ENCODE measurements around the gene MYL11. TPM values are rescaled to one million over a fixed set of nuclear protein-coding genes. Genes with fewer than 3 reads are reported as not detected.

The MYL11 gene
- total RNA-seq, 1 donor from 2014 or later: 2.0 TPM

GRCh38 chr16:30348929-30349328 is 25.7 kb upstream of the MYL11 start:
- Mint-ChIP-seq H3K4me1 (ENCODE audit: low read depth) (peaks cover 32% of the 10 kb centered on the region), H3K9me3 (no peaks in the 10 kb centered on the region), H3K27ac (peak overlapping the region; percentile 62), H3K27me3 (ENCODE audit: insufficient read depth) (no peaks in the 10 kb centered on the region), H3K36me3 (ENCODE audit: low read depth) (peaks cover 29% of the 10 kb centered on the region), H3K4me3 (no peak overlapping the region)
- DNase-seq (ENCODE audit: low spot score): no peak
- intact Hi-C loops (cut with micrococcal nuclease): no loop called here

DNA sequence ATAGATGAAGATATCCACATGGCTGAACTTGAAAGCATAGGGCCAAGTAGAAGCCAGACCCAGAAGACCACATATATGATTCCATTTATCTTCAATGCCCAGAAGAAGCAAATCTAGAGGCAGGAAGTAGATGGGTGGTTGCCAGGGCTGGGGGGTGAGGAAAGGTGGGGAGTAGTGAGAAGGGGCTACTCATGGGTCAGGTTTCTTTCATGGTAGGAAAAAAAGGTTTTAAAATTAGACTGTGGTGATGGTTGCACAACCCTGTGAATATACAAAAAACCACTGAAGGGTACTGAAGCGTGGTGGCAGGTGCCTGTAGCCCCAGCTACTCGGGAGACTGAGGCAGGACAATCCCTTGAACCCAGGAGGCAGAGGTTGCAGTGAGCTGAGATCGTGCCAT is 24.9 kb upstream of the MYL11 start:
- Mint-ChIP-seq H3K9me3 (no peaks in the 10 kb centered on the region), H3K4me3 (no peak overlapping the region), H3K27ac (peak overlapping the region; percentile 91), H3K27me3 (ENCODE audit: insufficient read depth) (no peaks in the 10 kb centered on the region), H3K36me3 (ENCODE audit: low read depth) (peaks cover 34% of the 10 kb centered on the region), H3K4me1 (ENCODE audit: low read depth) (peaks cover 40% of the 10 kb centered on the region)
- DNase-seq (ENCODE audit: low spot score): no peak
- intact Hi-C loops (cut with micrococcal nuclease): no loop called here

DNA sequence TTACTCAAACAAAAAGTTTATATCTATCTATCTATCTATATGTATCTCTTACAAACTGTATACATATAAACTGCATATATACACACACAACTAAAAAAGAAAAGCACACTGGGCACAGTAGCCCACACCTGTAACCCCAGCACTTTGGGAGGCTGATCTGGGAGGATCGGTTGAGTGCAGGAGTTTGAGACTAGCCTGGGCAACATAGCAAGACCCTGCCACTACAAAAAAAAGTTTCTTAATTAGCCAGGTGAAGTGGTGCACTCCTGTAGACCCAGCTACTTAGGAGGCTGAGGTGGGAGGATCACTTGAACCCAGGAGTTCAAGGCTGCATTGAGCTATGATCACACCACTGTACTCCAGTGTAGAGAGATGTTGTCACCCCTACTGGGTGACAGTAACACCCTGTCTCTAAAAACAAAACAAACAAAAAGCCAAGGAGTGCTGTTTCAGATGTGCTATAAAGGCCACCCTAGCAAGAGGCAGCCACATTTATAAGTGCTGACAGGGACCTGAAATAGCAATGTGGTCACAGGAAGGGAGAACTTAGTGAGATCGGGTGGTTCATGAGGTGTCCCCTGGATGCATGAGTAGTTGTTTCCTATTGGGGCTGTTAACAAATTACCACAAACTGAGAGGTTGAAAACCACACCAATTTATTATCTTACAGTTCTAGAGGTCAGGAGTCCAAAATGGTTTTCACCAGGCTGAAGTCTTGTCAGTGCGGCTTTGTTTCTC is 24.3 kb upstream of the MYL11 start:
- Mint-ChIP-seq H3K4me3 (no peak overlapping the region), H3K27ac (peak overlapping the region; percentile 69), H3K4me1 (ENCODE audit: low read depth) (peaks cover 43% of the 10 kb centered on the region), H3K36me3 (ENCODE audit: low read depth) (peaks cover 37% of the 10 kb centered on the region), H3K9me3 (no peaks in the 10 kb centered on the region), H3K27me3 (ENCODE audit: insufficient read depth) (no peaks in the 10 kb centered on the region)
- intact Hi-C loops (cut with micrococcal nuclease): no loop called here
- no peak for DNase-seq (ENCODE audit: low spot score)

DNA sequence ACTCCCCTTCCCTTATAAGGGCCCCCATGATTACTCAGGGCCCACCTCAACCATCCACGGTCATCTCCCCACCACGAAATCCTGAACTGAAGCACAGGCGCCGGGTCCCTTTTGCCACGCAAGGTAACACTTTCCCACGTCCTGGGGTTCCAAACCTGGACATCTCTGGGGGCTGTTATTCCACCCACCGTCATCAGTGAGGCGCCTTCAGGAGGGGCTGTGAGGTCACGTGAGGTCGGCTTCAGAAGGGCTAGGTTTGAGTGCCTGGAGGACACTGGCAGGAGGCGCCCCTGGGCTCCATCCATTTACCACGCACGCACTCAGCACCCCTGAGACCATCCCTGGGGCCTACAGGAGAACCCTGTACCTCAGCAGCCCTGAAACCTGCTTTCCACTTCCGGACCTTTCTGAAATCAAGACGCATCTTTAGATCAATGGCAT is 23.6 kb upstream of the MYL11 start:
- Mint-ChIP-seq H3K9me3 (no peaks in the 10 kb centered on the region), H3K4me1 (ENCODE audit: low read depth) (peaks cover 50% of the 10 kb centered on the region), H3K27ac (peak overlapping the region; percentile 69), H3K4me3 (no peak overlapping the region), H3K27me3 (ENCODE audit: insufficient read depth) (no peaks in the 10 kb centered on the region), H3K36me3 (ENCODE audit: low read depth) (peaks cover 38% of the 10 kb centered on the region)
- no peak for DNase-seq (ENCODE audit: low spot score)
- intact Hi-C loops (cut with micrococcal nuclease): no loop called here

DNA sequence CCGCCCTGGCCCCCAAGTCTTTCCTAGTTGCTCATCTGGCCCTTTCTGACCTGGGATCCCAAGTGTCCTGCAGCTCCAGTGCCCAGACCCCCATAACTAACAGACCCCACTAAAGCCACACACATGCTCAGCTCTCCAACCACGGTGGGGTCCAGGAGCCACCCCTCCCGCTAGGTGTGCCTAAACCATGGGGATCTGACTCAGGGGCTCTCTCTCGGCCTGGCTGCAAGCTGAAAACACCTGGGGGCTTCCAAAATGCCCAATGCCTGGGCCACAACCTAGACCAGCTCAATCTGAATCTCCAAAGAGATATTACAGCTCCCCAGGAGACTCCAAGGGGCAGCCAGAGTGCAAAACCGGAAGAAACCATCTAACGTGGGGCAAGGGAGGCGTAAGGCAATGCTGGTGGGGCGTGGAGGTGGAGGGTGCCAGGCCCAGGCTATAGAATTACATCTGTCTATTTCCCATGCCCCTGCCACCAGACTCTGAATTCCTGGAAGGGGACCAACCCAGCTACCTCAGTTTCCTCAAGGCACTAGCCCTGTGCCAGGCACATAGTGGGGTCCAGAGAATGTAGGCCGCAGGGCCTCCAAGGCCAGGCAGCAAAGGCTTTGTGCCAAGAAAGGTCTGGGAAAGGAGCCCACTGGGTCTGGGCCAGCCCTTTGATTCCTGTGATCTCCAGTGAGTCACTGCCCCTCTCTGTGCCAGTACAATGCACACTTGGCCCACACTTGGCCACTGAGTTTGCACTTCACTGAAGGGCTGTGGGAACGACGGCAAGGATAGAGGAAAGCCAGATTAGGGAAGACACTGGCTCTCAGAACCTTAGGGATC is 22.8 kb upstream of the MYL11 start:
- intact Hi-C loops (cut with micrococcal nuclease): no loop called here
- Mint-ChIP-seq H3K27me3 (ENCODE audit: insufficient read depth) (no peaks in the 10 kb centered on the region), H3K4me1 (ENCODE audit: low read depth) (peaks cover 54% of the 10 kb centered on the region), H3K36me3 (ENCODE audit: low read depth) (peaks cover 42% of the 10 kb centered on the region), H3K4me3 (peak overlapping the region; percentile 53), H3K9me3 (no peaks in the 10 kb centered on the region), H3K27ac (peak overlapping the region; percentile 58)
- no peak for DNase-seq (ENCODE audit: low spot score)

GRCh38 chr16:30352488-30353401 is 21.9 kb upstream of the MYL11 start:
- H3K4me3 Mint-ChIP-seq: peak overlapping the region; percentile 53
- no peaks in the 10 kb centered on the region for H3K9me3 Mint-ChIP-seq
- H3K36me3 Mint-ChIP-seq (ENCODE audit: low read depth): peaks cover 47% of the 10 kb centered on the region
- no peak for DNase-seq (ENCODE audit: low spot score)
- H3K27me3 Mint-ChIP-seq (ENCODE audit: insufficient read depth): no peaks in the 10 kb centered on the region
- no peak overlapping the region for H3K27ac Mint-ChIP-seq
- H3K4me1 Mint-ChIP-seq (ENCODE audit: low read depth): peaks cover 54% of the 10 kb centered on the region
- intact Hi-C loops (cut with micrococcal nuclease): no loop called here

DNA sequence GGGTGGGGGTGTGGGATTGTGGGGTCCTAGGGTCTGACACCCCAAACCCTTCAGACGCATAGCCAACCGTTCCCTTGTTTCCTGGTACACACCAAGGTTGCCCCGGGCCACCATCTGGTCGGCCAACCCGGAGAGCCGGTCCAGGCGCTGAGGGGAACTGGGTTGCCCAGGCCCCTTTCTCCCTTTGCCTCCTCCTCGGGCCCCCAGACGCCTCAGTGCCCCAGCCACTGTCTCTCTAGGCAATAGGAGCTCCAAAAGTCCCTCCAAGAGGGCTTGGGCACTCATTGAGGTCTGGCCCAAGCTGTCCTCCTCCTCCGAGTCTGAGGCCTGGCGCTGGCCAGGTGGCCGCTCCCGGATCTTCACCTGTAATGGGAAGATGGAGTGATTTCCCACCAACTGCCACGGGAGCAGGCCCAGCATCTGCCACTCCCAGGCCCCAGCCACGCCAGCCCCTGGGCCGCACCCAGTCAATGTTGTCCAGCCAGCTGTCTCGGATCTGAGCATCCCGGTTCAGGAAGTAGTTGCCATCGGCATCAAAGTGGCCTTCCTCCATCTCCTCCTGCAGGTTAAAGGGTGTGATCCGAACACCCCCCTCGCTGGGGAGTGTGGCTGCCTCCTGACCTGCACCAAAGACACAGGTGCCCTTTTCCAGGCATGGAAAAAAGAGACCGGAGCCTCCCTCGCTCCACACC is 21.0 kb upstream of the MYL11 start:
- H3K9me3 Mint-ChIP-seq: no peaks in the 10 kb centered on the region
- peak overlapping the region; percentile 91 for H3K4me3 Mint-ChIP-seq
- H3K27ac Mint-ChIP-seq: peak overlapping the region; percentile 84
- peaks cover 54% of the 10 kb centered on the region for H3K4me1 Mint-ChIP-seq (ENCODE audit: low read depth)
- no peaks in the 10 kb centered on the region for H3K27me3 Mint-ChIP-seq (ENCODE audit: insufficient read depth)
- peaks cover 48% of the 10 kb centered on the region for H3K36me3 Mint-ChIP-seq (ENCODE audit: low read depth)
- no peak for DNase-seq (ENCODE audit: low spot score)
- intact Hi-C loops (cut with micrococcal nuclease): no loop called here

DNA sequence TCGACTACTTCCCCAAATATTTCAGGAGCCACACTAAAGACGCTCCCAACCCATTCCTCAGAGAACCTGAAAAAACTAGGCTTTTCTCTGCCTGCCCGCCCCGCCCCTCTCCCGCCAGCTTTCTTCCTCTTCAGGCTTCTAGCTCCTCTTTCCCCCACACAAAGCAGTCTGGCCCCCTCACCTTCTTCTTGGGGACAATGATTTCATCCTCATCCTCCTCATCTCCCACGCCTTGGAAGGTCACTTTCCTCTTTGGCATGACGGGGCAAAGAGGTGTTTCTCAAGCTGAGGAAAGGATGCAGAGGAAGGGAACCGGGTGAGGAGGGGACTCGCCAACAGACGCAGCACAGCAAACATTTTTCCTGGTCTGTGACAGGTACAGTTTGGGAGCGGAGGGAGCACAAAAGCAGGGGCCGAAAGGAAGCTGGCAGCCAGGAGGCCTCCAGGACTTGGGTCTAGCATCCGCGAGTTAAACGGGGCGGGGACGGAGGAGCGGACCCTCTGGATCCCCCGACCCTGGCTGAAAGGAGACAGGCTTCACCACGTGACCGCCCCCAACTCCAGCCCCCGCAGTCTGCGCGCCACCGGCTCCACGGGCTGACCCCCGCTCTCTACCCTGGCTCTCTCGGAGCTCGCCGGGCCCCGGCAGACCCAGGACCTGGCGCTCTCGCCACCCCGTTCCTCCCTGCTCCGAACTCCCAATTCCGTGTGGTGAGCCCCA is 20.0 kb upstream of the MYL11 start:
- no peaks in the 10 kb centered on the region for H3K27me3 Mint-ChIP-seq (ENCODE audit: insufficient read depth)
- intact Hi-C loops (cut with micrococcal nuclease): loop anchor here (1.0 kb wide), 4 partner anchors 16 to 53 kb away; partner anchors contain the start of genes TBC1D10B and ZNF771
- peak overlapping the region; percentile 88 for H3K27ac Mint-ChIP-seq
- H3K4me1 Mint-ChIP-seq (ENCODE audit: low read depth): peaks cover 52% of the 10 kb centered on the region
- H3K36me3 Mint-ChIP-seq (ENCODE audit: low read depth): peaks cover 43% of the 10 kb centered on the region
- no peak for DNase-seq (ENCODE audit: low spot score)
- H3K4me3 Mint-ChIP-seq: peak overlapping the region; percentile 91
- H3K9me3 Mint-ChIP-seq: no peaks in the 10 kb centered on the region

- peaks cover 45% of the 10 kb centered on the region for H3K4me1 Mint-ChIP-seq (ENCODE audit: low read depth)
- H3K4me3 Mint-ChIP-seq: peak within 1 kb of the TSS; percentile 91
- intact Hi-C loops (cut with micrococcal nuclease): loop anchor here (1.0 kb wide), 4 partner anchors 15 to 52 kb away; partner anchors contain the start of genes TBC1D10B and ZNF771
- H3K9me3 Mint-ChIP-seq: no peaks in the 10 kb centered on the region
- peaks cover 45% of the 10 kb centered on the region for H3K36me3 Mint-ChIP-seq (ENCODE audit: low read depth)
- H3K27ac Mint-ChIP-seq: peak within 1 kb of the TSS; percentile 88
- DNase-seq (ENCODE audit: low spot score): peak; percentile 87
- H3K27me3 Mint-ChIP-seq (ENCODE audit: insufficient read depth): no peaks in the 10 kb centered on the region
These were observed 19.3 kb upstream of the MYL11 start, which contains the start of gene CD2BP2 for GRCh38 chr16:30355144-30355953. Gene CD2BP2 (minus strand): TSS chr16:30355308. CDS start chr16:30354681, 627 bp downstream.

DNA sequence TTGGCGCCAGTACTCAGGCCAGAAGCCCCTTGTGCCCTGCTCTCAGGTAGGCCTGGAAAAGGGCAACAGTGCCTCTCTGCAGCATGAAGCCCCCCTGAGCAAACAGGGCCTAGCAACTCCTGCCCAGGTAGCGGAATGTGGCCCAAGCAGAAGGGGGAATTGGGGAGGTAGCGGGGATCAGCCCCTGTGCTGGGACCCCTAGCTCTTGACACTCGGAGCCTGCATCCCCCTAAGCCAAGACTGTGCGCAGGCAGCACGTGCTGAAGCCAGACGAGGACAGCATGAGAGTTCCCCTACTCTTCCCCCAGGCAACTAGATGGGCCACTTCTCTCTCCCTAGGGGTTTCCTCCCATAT is 18.7 kb upstream of the MYL11 start:
- H3K27ac Mint-ChIP-seq: peak overlapping the region; percentile 88
- intact Hi-C loops (cut with micrococcal nuclease): loop anchor here (1.0 kb wide), 4 partner anchors 14 to 51 kb away; partner anchors contain the start of genes TBC1D10B and ZNF771
- H3K4me3 Mint-ChIP-seq: peak overlapping the region; percentile 91
- no peaks in the 10 kb centered on the region for H3K9me3 Mint-ChIP-seq
- DNase-seq (ENCODE audit: low spot score): no peak
- H3K4me1 Mint-ChIP-seq (ENCODE audit: low read depth): peaks cover 39% of the 10 kb centered on the region
- no peaks in the 10 kb centered on the region for H3K27me3 Mint-ChIP-seq (ENCODE audit: insufficient read depth)
- H3K36me3 Mint-ChIP-seq (ENCODE audit: low read depth): peaks cover 43% of the 10 kb centered on the region
